Colon (tissue), 2 donors: ENCODE data around the gene FAM168B.

Source experiments
- FAIRE-seq: peaks from 2 replicates; lab custom pipeline; 2012; peaks lifted over from hg19 to GRCh38; lab: Jason Lieb, UNC
- donor health status: control.
- donor health status: control.

FAM168B gene

GRCh38 chr2:131039908-131040660 is 53.2 kb downstream of the FAM168B start:
- FAIRE-seq = no peak

GRCh38 chr2:131039535-131039907 is 53.7 kb downstream of the FAM168B start:
- FAIRE-seq = no peak

- no peak for FAIRE-seq
Observed at GRCh38 chr2:131039101-131039440, 54.2 kb downstream of the FAM168B start.

GRCh38 chr2:131038258-131039100 is 54.8 kb downstream of the FAM168B start:
- FAIRE-seq = no peak

GRCh38 chr2:131037398-131038257 is 55.6 kb downstream of the FAM168B start:
- no peak for FAIRE-seq

GRCh38 chr2:131036696-131037397 is 56.4 kb downstream of the FAM168B start:
- FAIRE-seq = no peak

- no peak for FAIRE-seq
Observed at GRCh38 chr2:131036269-131036668, 57.0 kb downstream of the FAM168B start.

- FAIRE-seq = no peak
Observed at GRCh38 chr2:131035826-131036231, 57.4 kb downstream of the FAM168B start.

- FAIRE-seq = no peak
Observed at GRCh38 chr2:131035112-131035825, 58.0 kb downstream of the FAM168B start.

GRCh38 chr2:131034122-131035051 is 58.9 kb downstream of the FAM168B start:
- FAIRE-seq = no peak

GRCh38 chr2:131033786-131034121 is 59.5 kb downstream of the FAM168B start:
- FAIRE-seq = no peak

- FAIRE-seq = no peak
Observed at GRCh38 chr2:131032393-131032836, 60.8 kb downstream of the FAM168B start.

- FAIRE-seq = no peak
Observed at GRCh38 chr2:131031875-131032274, 61.4 kb downstream of the FAM168B start.

GRCh38 chr2:131031431-131031841 is 61.8 kb downstream of the FAM168B start:
- FAIRE-seq = no peak

GRCh38 chr2:131030478-131030971 is 62.7 kb downstream of the FAM168B start:
- no peak for FAIRE-seq

- no peak for FAIRE-seq
Observed at GRCh38 chr2:131029812-131030211, 63.4 kb downstream of the FAM168B start.

- FAIRE-seq = no peak
Observed at GRCh38 chr2:131027566-131028528, 65.4 kb downstream of the FAM168B start.

- no peak for FAIRE-seq
Observed at GRCh38 chr2:131026919-131027318, 66.3 kb downstream of the FAM168B start.

- FAIRE-seq = no peak
Observed at GRCh38 chr2:131023758-131024157, 69.5 kb downstream of the FAM168B start.
